Caco-2 (cell line): ENCODE results near the gene UFD1. TPM values are rescaled to one million over a fixed set of nuclear protein-coding genes. Genes with fewer than 3 reads are reported as not detected.

ENCODE experiments used
- BruUV-seq: library from RNA; stranded (reverse); fragments of 400-500 nt; replicated peaks from 2 replicates; lab custom pipeline; 2021; lab: Mats Ljungman, UMichigan
- CTCF ChIA-PET: fragments of 300-600 bp; sonication (Branson Sonifier 250); formaldehyde crosslinking; loops from one replicate; lab custom pipeline; 2022; ENCODE audit warnings: antibody characterized with exemption; lab: Charles Lee
- POLR2A ChIA-PET: fragments of 300-600 bp; sonication (Branson Sonifier 250); formaldehyde crosslinking; loops from one replicate; lab custom pipeline; 2022; ENCODE audit warnings: antibody characterized with exemption; lab: Charles Lee
- DNase-seq, 2 experiments: peaks; one replicate each; pipeline versions ENCODE4 v3.0.0 to v3.0.0-alpha.2; 2020 to 2022
- H3K27me3 ChIP-seq: replicated peaks from 2 replicates; pipeline ENCODE4 v1.6.0; 2011; ENCODE audit warnings: low read length; ENCODE audit not compliant: control insufficient read depth, insufficient read depth
- H3K36me3 ChIP-seq: 2 replicates; pipeline ENCODE4 v1.5.1; 2011; ENCODE audit warnings: low read length; ENCODE audit not compliant: control insufficient read depth, insufficient read depth
- H3K4me1 ChIP-seq: fragments of 250-450 bp; sonication (Bioruptor Pico); 2 replicates; pipeline ENCODE4 v1.5.1; 2020; ENCODE audit warnings: mild to moderate bottlenecking
- H3K4me3 ChIP-seq: 2 replicates; pipeline ENCODE4 v1.5.1; 2011; ENCODE audit warnings: low read depth, mild to moderate bottlenecking, control low read depth, low read length
- H3K9me3 ChIP-seq: fragments of 250-450 bp; sonication (Bioruptor Pico); 2 replicates; pipeline ENCODE4 v1.5.1; 2020; ENCODE audit warnings: mild to moderate bottlenecking, moderate library complexity
- H3K27ac Mint-ChIP-seq: one replicate; pipeline ENCODE4 v1.8.0; 2022; ENCODE audit warnings: mixed read lengths; ENCODE audit not compliant: unreplicated experiment
- H3K27me3 Mint-ChIP-seq: one replicate; pipeline ENCODE4 v1.8.0; 2022; ENCODE audit warnings: mixed read lengths; ENCODE audit not compliant: insufficient read depth, unreplicated experiment
- H3K36me3 Mint-ChIP-seq: one replicate; pipeline ENCODE4 v1.8.0; 2022; ENCODE audit warnings: mild to moderate bottlenecking, mixed read lengths; ENCODE audit not compliant: insufficient read depth, unreplicated experiment
- H3K4me1 Mint-ChIP-seq: one replicate; pipeline ENCODE4 v1.8.0; 2022; ENCODE audit warnings: low read depth, mixed read lengths; ENCODE audit not compliant: unreplicated experiment
- H3K4me3 Mint-ChIP-seq: one replicate; pipeline ENCODE4 v1.8.0; 2022; ENCODE audit warnings: mild to moderate bottlenecking, moderate library complexity, mixed read lengths; ENCODE audit not compliant: unreplicated experiment
- H3K9me3 Mint-ChIP-seq: one replicate; pipeline ENCODE4 v1.8.0; 2022; ENCODE audit warnings: mixed read lengths; ENCODE audit not compliant: unreplicated experiment
- CTCF ChIP-seq, 2 experiments: fragments of 200-600 bp in 1 of 2; IDR thresholded peaks; 1 replicate in 1 of 2; 2 replicates in 1 of 2; pipeline versions ENCODE4 v1.5.1 to v1.8.0; 2011 to 2022; ENCODE audit warnings: antibody characterized with exemption in 1 of 2, control low read depth in 1 of 2, inconsistent platforms in 1 of 2, low read depth in 1 of 2, low read length in 1 of 2, mild to moderate bottlenecking in 1 of 2, moderate library complexity in 1 of 2; ENCODE audit not compliant: insufficient read depth in 1 of 2, severe bottlenecking in 1 of 2, unreplicated experiment in 1 of 2
- intact Hi-C: fragments of 100-400 bp; cut with micrococcal nuclease; formaldehyde crosslinking; loops from one replicate; pipeline ENCODE4 v1.10.0; 2022; ENCODE audit not compliant: unreplicated experiment
- total RNA-seq: library from RNA; stranded (reverse); gene quantifications from 2 replicates; pipeline ENCODE4 v1.2.3, GENCODE V29; 2022

UFD1 gene
- total RNA-seq, 1 experiment from 2014 or later = 102 TPM

DNA sequence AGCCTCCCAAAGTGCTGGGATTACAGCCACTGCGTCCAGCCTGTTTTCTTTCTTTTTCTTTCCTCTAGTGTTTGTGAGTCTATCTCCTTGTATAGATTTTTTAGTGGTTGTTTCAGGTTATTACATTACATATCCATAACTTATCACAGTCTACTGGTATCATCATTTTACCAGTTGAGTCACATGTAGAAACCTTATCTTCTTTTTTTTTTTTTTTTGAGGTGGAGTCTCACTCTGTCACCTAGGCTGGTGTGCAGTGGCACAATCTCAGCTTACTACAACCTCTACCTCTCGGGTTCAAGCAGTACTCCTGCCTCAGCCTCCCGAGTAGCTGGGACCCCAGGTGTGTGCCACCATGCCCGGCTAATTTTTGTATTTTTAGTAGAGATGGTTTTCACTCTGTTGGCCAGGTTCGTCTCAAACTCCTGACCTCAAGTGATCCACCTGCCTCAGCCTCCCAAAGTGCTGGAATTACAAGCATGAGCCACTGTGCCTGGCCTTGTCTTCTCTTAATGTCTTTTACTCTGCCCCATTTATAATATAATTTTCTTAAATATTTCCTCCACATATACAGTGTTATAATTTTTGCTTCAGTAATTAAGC, 11.7 kb upstream of the UFD1 start:
- Mint-ChIP-seq H3K4me1 (no peaks in the 10 kb centered on the region), H3K9me3 (no peaks in the 10 kb centered on the region), H3K27me3 (no peaks in the 10 kb centered on the region), H3K36me3 (peaks cover 44% of the 10 kb centered on the region), H3K4me3 (no peak overlapping the region), H3K27ac (no peak overlapping the region)
- Histone ChIP-seq H3K36me3 (no peaks in the 10 kb centered on the region), H3K4me1 (no peaks in the 10 kb centered on the region), H3K4me3 (no peak overlapping the region), H3K9me3 (no peaks in the 10 kb centered on the region), H3K27me3 (no peaks in the 10 kb centered on the region)
- ChIA-PET POLR2A (no interaction called here), CTCF (no interaction called here)
- BruUV-seq = no TSS peak
- TF ChIP-seq CTCF (IDR thresholded peaks at IDR 0.05; ENCODE audit: insufficient read depth in 1 of 2, low read depth in 1 of 2, low read length in 1 of 2, severe bottlenecking in 1 of 2, unreplicated experiment in 1 of 2) = no peak
- no peak for DNase-seq
- intact Hi-C loops = no loop called here

DNA sequence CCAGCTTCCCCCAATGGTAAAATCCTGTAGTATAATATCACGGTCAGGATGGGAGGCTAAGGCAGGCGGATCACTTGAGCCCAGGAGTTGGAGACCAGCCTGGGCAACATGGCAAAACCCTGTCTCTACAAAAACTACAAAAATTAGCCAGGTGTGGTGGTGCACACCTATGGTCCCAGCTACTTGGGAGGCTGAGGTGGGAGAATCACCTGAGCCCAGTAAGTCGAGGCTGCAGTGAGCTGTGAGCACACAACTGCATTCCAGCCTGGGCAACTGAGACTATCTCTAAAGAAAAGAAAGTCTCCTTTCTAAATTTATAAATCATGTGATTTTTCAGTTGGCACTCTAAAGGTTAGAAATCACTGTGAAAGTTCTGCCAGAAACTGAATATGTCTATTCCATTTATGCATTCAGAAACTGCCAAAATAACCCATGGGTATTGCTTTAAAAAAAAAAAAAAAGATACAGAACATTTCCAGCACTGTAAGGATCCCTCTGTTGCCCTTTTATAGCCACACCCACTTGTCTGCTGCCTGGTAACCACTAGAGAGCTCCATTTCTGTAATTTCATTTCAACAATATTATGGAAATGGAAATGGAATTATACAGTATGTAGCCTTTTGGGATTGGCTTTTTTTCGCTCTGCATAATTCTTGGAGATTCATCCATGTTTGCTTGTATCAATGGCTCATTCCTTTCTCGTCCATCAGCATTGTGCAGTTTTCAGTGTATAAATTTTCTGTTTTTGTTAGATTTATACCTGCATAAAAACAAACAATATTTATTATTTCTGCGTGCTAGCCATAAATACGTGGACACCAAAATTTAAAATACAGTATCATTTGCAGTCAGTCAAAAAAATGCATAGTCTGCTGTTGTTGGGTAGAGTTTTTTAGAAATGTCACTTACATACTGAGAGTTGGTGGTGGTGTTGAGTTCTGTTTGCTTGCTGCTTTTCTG, 10.2 kb upstream of the UFD1 start:
- CTCF ChIA-PET = interaction anchor here (0.7 kb wide), 1 partner anchor 410 kb away, joined by 3 read pairs; no protein-coding TSS in a partner anchor
- Mint-ChIP-seq H3K36me3 (peaks cover 56% of the 10 kb centered on the region), H3K4me3 (no peak overlapping the region), H3K4me1 (no peaks in the 10 kb centered on the region), H3K27me3 (no peaks in the 10 kb centered on the region), H3K9me3 (no peaks in the 10 kb centered on the region), H3K27ac (no peak overlapping the region)
- no peak for TF ChIP-seq CTCF (IDR thresholded peaks at IDR 0.05; ENCODE audit: insufficient read depth in 1 of 2, low read depth in 1 of 2, low read length in 1 of 2, severe bottlenecking in 1 of 2, unreplicated experiment in 1 of 2)
- no TSS peak for BruUV-seq
- no peaks in the 10 kb centered on the region for H3K27me3 ChIP-seq
- no peaks in the 10 kb centered on the region for H3K36me3 ChIP-seq
- no peak for DNase-seq
- no peaks in the 10 kb centered on the region for H3K4me1 ChIP-seq
- intact Hi-C loops = no loop called here
- POLR2A ChIA-PET = no interaction called here
- no peaks in the 10 kb centered on the region for H3K9me3 ChIP-seq
- H3K4me3 ChIP-seq = no peak overlapping the region

DNA sequence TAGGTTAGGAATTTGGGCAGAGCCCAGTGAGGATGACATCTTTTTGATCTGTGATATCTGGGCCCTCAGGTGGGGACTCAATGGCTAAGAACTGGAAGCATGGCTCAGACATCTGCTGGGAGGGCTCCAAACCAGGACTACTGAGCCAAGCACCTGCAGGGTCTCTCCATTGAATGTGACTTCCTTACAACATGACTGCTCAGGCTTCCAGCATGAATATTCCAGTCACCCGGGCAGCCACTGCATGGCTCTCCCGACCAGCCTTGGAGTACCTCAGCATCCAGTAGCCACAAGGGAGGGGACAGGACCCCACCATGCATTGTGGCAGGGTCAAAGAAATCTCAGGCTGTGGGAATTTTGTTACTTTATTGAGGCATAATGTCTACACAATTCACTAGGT, 9.3 kb upstream of the UFD1 start:
- no peaks in the 10 kb centered on the region for H3K4me1 Mint-ChIP-seq
- no peak for TF ChIP-seq CTCF (IDR thresholded peaks at IDR 0.05; ENCODE audit: insufficient read depth in 1 of 2, low read depth in 1 of 2, low read length in 1 of 2, severe bottlenecking in 1 of 2, unreplicated experiment in 1 of 2)
- no peaks in the 10 kb centered on the region for H3K4me1 ChIP-seq
- H3K27me3 Mint-ChIP-seq = no peaks in the 10 kb centered on the region
- no peak for DNase-seq
- H3K36me3 Mint-ChIP-seq = peaks cover 58% of the 10 kb centered on the region
- ChIA-PET POLR2A (no interaction called here), CTCF (interaction anchor here (0.9 kb wide), 1 partner anchor 142 kb away, joined by 7 read pairs; no protein-coding TSS in a partner anchor)
- H3K27ac Mint-ChIP-seq = no peak overlapping the region
- intact Hi-C loops = no loop called here
- H3K4me3 Mint-ChIP-seq = no peak overlapping the region
- BruUV-seq = no TSS peak
- H3K36me3 ChIP-seq = 0 out of 2 replicates have a peak, but pooled peaks cover 2% of the 10 kb centered on the region
- no peaks in the 10 kb centered on the region for H3K27me3 ChIP-seq
- no peaks in the 10 kb centered on the region for H3K9me3 ChIP-seq
- no peak overlapping the region for H3K4me3 ChIP-seq
- no peaks in the 10 kb centered on the region for H3K9me3 Mint-ChIP-seq
